GM23338 (cell line): Measurements from ENCODE around the gene PBX3. TPM values are rescaled to one million over a fixed set of nuclear protein-coding genes. Genes with fewer than 3 reads are reported as not detected.

Experiments
- ATAC-seq: fragments of 200-7000 bp; cut with Tn5 transposase; 3 replicates; pipeline ENCODE4 v1.9.1; 2020
- DNase-seq: peaks from one replicate; pipeline ENCODE4 v3.0.0-alpha.2; 2015; ENCODE audit warnings: low spot score
- H2AFZ ChIP-seq: fragments of 200-600 bp; sonication (generic); 2 replicates; pipeline ENCODE4 v1.8.0; 2016; ENCODE audit warnings: antibody characterized with exemption, mild to moderate bottlenecking, moderate library complexity
- H3F3A ChIP-seq: fragments of 200-600 bp; sonication (generic); replicated peaks from 2 replicates; pipeline ENCODE4 v1.8.0; 2017; ENCODE audit warnings: antibody characterized with exemption, mixed run types, low read depth
- H3K27ac ChIP-seq: fragments of 200-600 bp; sonication (generic); 2 replicates; pipeline ENCODE4 v1.6.1; 2016; ENCODE audit warnings: low read depth
- H3K27me3 ChIP-seq: fragments of 200-600 bp; sonication (generic); 2 replicates; pipeline ENCODE4 v1.8.0; 2016; ENCODE audit warnings: mild to moderate bottlenecking, mixed run types, moderate library complexity; ENCODE audit not compliant: insufficient read depth
- H3K36me3 ChIP-seq: fragments of 200-600 bp; sonication (generic); 2 replicates; pipeline ENCODE4 v1.8.0; 2016; ENCODE audit warnings: mild to moderate bottlenecking; ENCODE audit not compliant: insufficient read depth
- H3K4me1 ChIP-seq: fragments of 200-600 bp; sonication (generic); 2 replicates; pipeline ENCODE4 v1.8.0; 2016; ENCODE audit warnings: mild to moderate bottlenecking, moderate library complexity; ENCODE audit not compliant: insufficient read depth
- H3K4me2 ChIP-seq: fragments of 200-600 bp; sonication (generic); 2 replicates; pipeline ENCODE4 v1.7.1; 2017; ENCODE audit warnings: mixed run types
- H3K4me3 ChIP-seq: fragments of 200-600 bp; sonication (generic); 2 replicates; pipeline ENCODE4 v1.6.1; 2016; ENCODE audit warnings: mixed run types
- H3K79me2 ChIP-seq: fragments of 200-600 bp; sonication (generic); replicated peaks from 2 replicates; pipeline ENCODE4 v1.8.0; 2017; ENCODE audit warnings: mild to moderate bottlenecking; ENCODE audit not compliant: insufficient read depth
- H3K9me2 ChIP-seq: fragments of 200-600 bp; sonication (generic); 2 replicates; pipeline ENCODE4 v1.8.0; 2017; ENCODE audit not compliant: insufficient read depth
- H4K20me1 ChIP-seq: fragments of 200-600 bp; sonication (generic); replicated peaks from 2 replicates; pipeline ENCODE4 v1.8.0; 2017; ENCODE audit warnings: mild to moderate bottlenecking; ENCODE audit not compliant: insufficient read depth
- H3K27ac Mint-ChIP-seq: 2 replicates; pipeline ENCODE4 v1.8.0; 2020; ENCODE audit warnings: inconsistent platforms, mild to moderate bottlenecking, moderate library complexity, mixed read lengths
- H3K27me3 Mint-ChIP-seq: 3 replicates; pipeline ENCODE4 v1.8.0; 2022; ENCODE audit warnings: low read depth, mild to moderate bottlenecking, moderate library complexity, mixed read lengths, inconsistent platforms; ENCODE audit not compliant: insufficient read depth, poor library complexity
- H3K36me3 Mint-ChIP-seq: 3 replicates; pipeline ENCODE4 v1.8.0; 2021; ENCODE audit warnings: low read depth, mild to moderate bottlenecking, inconsistent platforms, moderate library complexity, mixed read lengths
- H3K4me1 Mint-ChIP-seq: 3 replicates; pipeline ENCODE4 v1.8.0; 2020; ENCODE audit warnings: mild to moderate bottlenecking, inconsistent platforms, mixed read lengths
- H3K4me3 Mint-ChIP-seq: 3 replicates; pipeline ENCODE4 v1.8.0; 2021; ENCODE audit warnings: moderate library complexity, mild to moderate bottlenecking, inconsistent platforms, mixed read lengths
- H3K9me3 Mint-ChIP-seq: 3 replicates; pipeline ENCODE4 v1.8.0; 2020; ENCODE audit warnings: moderate library complexity, mild to moderate bottlenecking, inconsistent platforms, mixed read lengths
- NANOG ChIP-seq: IDR thresholded peaks from 2 replicates; pipeline ENCODE4 v1.6.1; 2016; ENCODE audit warnings: antibody characterized with exemption, borderline replicate concordance
- STAT1 ChIP-seq: IDR thresholded peaks from one replicate; pipeline ENCODE4 v1.6.1; 2016; ENCODE audit warnings: antibody characterized with exemption; ENCODE audit not compliant: unreplicated experiment
- polyA plus RNA-seq: library from polyadenylated mRNA; unstranded; fragments of >200 nt; fragmentation: Nextera tagmentation; extraction: Ambion mirVana; gene quantifications from 2 replicates; pipeline ENCODE4 v1.2.1, GENCODE V29; 2016
- total RNA-seq: library from RNA; depleted of rRNA; stranded (reverse); fragments of >200 nt; shearing (Covaris generic); gene quantifications from 2 replicates; pipeline ENCODE4 v1.2.3, GENCODE V29; 2014
- TF ChIP-seq, protein P1 (sequence below): fragments of 250-450 bp; sonication (Bioruptor Pico); IDR thresholded peaks from 2 replicates; pipeline ENCODE4 v1.5.0; 2020; ENCODE audit warnings: mild to moderate bottlenecking, moderate library complexity
- TF ChIP-seq, protein P2 (sequence below), 2 experiments: fragments of 200-600 bp in 1 of 2; sonication (generic) in 1 of 2; conservative IDR thresholded peaks; 2 replicates each; pipeline versions ENCODE4 v1.5.1 to v1.6.1; 2016 to 2017; ENCODE audit warnings: antibody characterized with exemption in 2 of 2, low read depth in 2 of 2, mild to moderate bottlenecking in 2 of 2, moderate library complexity in 1 of 2

PBX3 gene
- total and polyA plus RNA-seq, 2 experiments from 2014 or later, result 28.9 to 50.5 TPM

DNA sequence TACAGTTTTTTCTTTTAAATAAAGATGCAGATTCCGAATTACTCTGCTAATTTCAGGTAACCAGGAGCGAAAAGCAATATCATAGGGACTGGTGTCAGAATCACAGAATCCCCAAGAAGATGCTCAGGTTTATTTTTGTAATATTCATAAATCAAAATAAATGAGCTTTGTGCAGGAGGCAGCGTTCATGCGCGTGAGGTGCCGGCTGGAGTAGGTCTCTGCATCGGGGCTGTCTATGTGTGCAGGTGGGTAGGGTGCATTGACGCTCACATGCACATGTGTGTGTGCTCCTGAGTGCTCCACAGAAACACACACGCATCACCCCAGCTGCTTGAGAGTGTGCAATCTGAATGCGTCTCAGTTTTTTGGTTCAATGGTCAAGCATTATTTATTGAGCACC is 226.4 kb downstream of the PBX3 start:
- Histone ChIP-seq H2AFZ (no peak overlapping the region), H3F3A (no peaks in the 10 kb centered on the region), H3K4me2 (no peak overlapping the region), H4K20me1 (no peaks in the 10 kb centered on the region), H3K9me2 (no peaks in the 10 kb centered on the region), H3K27ac (no peak overlapping the region), H3K4me3 (no peak overlapping the region), H3K79me2 (no peaks in the 10 kb centered on the region), H3K4me1 (no peaks in the 10 kb centered on the region), H3K27me3 (no peaks in the 10 kb centered on the region), H3K36me3 (no peaks in the 10 kb centered on the region)
- H3K27ac Mint-ChIP-seq, result no peak overlapping the region
- ATAC-seq, result no peak
- peaks cover 4% of the 10 kb centered on the region; the same call in 2 of the 3 replicates for H3K36me3 Mint-ChIP-seq
- TF ChIP-seq, protein P1, sequence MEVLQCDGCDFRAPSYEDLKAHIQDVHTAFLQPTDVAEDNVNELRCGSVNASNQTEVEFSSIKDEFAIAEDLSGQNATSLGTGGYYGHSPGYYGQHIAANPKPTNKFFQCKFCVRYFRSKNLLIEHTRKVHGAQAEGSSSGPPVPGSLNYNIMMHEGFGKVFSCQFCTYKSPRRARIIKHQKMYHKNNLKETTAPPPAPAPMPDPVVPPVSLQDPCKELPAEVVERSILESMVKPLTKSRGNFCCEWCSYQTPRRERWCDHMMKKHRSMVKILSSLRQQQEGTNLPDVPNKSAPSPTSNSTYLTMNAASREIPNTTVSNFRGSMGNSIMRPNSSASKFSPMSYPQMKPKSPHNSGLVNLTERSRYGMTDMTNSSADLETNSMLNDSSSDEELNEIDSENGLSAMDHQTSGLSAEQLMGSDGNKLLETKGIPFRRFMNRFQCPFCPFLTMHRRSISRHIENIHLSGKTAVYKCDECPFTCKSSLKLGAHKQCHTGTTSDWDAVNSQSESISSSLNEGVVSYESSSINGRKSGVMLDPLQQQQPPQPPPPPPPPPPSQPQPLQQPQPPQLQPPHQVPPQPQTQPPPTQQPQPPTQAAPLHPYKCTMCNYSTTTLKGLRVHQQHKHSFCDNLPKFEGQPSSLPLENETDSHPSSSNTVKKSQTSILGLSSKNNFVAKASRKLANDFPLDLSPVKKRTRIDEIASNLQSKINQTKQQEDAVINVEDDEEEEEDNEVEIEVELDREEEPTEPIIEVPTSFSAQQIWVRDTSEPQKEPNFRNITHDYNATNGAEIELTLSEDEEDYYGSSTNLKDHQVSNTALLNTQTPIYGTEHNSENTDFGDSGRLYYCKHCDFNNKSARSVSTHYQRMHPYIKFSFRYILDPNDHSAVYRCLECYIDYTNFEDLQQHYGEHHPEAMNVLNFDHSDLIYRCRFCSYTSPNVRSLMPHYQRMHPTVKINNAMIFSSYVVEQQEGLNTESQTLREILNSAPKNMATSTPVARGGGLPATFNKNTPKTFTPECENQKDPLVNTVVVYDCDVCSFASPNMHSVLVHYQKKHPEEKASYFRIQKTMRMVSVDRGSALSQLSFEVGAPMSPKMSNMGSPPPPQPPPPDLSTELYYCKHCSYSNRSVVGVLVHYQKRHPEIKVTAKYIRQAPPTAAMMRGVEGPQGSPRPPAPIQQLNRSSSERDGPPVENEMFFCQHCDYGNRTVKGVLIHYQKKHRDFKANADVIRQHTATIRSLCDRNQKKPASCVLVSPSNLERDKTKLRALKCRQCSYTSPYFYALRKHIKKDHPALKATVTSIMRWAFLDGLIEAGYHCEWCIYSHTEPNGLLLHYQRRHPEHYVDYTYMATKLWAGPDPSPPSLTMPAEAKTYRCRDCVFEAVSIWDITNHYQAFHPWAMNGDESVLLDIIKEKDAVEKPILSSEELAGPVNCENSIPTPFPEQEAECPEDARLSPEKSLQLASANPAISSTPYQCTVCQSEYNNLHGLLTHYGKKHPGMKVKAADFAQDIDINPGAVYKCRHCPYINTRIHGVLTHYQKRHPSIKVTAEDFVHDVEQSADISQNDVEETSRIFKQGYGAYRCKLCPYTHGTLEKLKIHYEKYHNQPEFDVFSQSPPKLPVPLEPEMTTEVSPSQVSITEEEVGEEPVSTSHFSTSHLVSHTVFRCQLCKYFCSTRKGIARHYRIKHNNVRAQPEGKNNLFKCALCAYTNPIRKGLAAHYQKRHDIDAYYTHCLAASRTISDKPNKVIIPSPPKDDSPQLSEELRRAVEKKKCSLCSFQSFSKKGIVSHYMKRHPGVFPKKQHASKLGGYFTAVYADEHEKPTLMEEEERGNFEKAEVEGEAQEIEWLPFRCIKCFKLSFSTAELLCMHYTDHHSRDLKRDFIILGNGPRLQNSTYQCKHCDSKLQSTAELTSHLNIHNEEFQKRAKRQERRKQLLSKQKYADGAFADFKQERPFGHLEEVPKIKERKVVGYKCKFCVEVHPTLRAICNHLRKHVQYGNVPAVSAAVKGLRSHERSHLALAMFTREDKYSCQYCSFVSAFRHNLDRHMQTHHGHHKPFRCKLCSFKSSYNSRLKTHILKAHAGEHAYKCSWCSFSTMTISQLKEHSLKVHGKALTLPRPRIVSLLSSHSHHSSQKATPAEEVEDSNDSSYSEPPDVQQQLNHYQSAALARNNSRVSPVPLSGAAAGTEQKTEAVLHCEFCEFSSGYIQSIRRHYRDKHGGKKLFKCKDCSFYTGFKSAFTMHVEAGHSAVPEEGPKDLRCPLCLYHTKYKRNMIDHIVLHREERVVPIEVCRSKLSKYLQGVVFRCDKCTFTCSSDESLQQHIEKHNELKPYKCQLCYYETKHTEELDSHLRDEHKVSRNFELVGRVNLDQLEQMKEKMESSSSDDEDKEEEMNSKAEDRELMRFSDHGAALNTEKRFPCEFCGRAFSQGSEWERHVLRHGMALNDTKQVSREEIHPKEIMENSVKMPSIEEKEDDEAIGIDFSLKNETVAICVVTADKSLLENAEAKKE (CRISPR knock-in tag), result no peak
- H3K9me3 Mint-ChIP-seq, result peaks cover 27% of the 10 kb centered on the region
- DNase-seq, result no peak
- H3K27me3 Mint-ChIP-seq, result peaks cover under 1% of the 10 kb centered on the region
- no peaks in the 10 kb centered on the region for H3K4me1 Mint-ChIP-seq
- no peak overlapping the region for H3K4me3 Mint-ChIP-seq

DNA sequence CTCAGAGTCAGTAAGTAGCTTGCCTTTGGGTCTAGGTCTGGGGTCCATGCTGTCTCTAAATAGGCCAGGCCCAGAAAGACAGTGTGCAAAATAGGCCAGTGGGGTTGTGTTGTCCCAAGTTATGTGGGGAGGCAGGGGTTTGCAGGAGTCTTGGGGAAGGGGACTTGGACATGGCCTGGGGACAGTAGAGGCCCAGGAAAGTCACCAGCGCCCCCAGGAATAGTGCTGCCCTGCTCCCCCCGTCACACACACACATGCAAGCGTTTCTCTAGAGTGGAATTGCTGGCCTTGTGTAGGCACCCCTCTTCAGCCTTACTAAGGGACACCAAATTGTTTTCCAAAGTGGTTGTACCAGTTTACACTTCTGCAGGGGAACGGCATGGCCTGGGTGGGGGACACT is 227.5 kb downstream of the PBX3 start:
- Mint-ChIP-seq H3K4me1 (no peaks in the 10 kb centered on the region), H3K36me3 (peaks cover 12% of the 10 kb centered on the region; the same call in 2 of the 3 replicates), H3K4me3 (no peak overlapping the region), H3K27ac (no peak overlapping the region), H3K27me3 (peaks cover 3% of the 10 kb centered on the region), H3K9me3 (peaks cover 33% of the 10 kb centered on the region)
- peaks cover 5% of the 10 kb centered on the region; the same call in 1 of the 2 replicates for H3K36me3 ChIP-seq
- DNase-seq, result no peak
- no peaks in the 10 kb centered on the region for H3K79me2 ChIP-seq
- H4K20me1 ChIP-seq, result no peaks in the 10 kb centered on the region
- no peak overlapping the region for H3K27ac ChIP-seq
- no peaks in the 10 kb centered on the region for H3F3A ChIP-seq
- H3K4me3 ChIP-seq, result no peak overlapping the region
- no peak overlapping the region for H3K4me2 ChIP-seq
- ATAC-seq, result no peak
- H2AFZ ChIP-seq, result no peak overlapping the region
- no peaks in the 10 kb centered on the region for H3K27me3 ChIP-seq
- TF ChIP-seq STAT1 (no peak), NANOG (no peak)
- TF ChIP-seq, protein P2, sequence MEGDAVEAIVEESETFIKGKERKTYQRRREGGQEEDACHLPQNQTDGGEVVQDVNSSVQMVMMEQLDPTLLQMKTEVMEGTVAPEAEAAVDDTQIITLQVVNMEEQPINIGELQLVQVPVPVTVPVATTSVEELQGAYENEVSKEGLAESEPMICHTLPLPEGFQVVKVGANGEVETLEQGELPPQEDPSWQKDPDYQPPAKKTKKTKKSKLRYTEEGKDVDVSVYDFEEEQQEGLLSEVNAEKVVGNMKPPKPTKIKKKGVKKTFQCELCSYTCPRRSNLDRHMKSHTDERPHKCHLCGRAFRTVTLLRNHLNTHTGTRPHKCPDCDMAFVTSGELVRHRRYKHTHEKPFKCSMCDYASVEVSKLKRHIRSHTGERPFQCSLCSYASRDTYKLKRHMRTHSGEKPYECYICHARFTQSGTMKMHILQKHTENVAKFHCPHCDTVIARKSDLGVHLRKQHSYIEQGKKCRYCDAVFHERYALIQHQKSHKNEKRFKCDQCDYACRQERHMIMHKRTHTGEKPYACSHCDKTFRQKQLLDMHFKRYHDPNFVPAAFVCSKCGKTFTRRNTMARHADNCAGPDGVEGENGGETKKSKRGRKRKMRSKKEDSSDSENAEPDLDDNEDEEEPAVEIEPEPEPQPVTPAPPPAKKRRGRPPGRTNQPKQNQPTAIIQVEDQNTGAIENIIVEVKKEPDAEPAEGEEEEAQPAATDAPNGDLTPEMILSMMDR (conservative IDR thresholded peaks at IDR 0.05; ENCODE audit: low read depth in 2 of 2), result no peak
- H3K9me2 ChIP-seq, result no peaks in the 10 kb centered on the region
- H3K4me1 ChIP-seq, result no peaks in the 10 kb centered on the region
